Measurements from ENCODE around the gene LEFTY2. TPM values are rescaled to one million over a fixed set of nuclear protein-coding genes. Genes with fewer than 3 reads are reported as not detected.

The LEFTY2 gene
- polyA plus RNA-seq, 12 donors, result 3.0 to 8.0 (median 4.3) TPM; not detected in 2

Other genes starting within 250 kb of the LEFTY2 start
- 100 to 1,000 TPM in 11 of 12 donors, not detected in 1; 154 to 342 (median 227) TPM for gene SRP9, start 163.4 kb downstream of the LEFTY2 start, polyA plus RNA-seq (ENCODE audit: insufficient read length in 12 of 12)
- 10 to 100 TPM in 11 of 12 donors, not detected in 1; 18.5 to 47.9 (median 32.4) TPM for gene EPHX1, start 131.1 kb downstream of the LEFTY2 start, polyA plus RNA-seq (ENCODE audit: insufficient read length in 12 of 12)
- gene TMEM63A, start 58.8 kb downstream of the LEFTY2 start, polyA plus RNA-seq (ENCODE audit: insufficient read length in 12 of 12), result 10 to 100 TPM in 11 of 12 donors, not detected in 1; 15.7 to 48.6 (median 23.1) TPM
- gene LEFTY1, start 52.1 kb downstream of the LEFTY2 start, polyA plus RNA-seq (ENCODE audit: insufficient read length in 12 of 12), result under 1 TPM in 10 of 12 donors, not detected in 2; 0.14 to 0.61 (median 0.37) TPM
- gene PYCR2, start 17.0 kb downstream of the LEFTY2 start, polyA plus RNA-seq (ENCODE audit: insufficient read length in 12 of 12), result 10 to 100 TPM in 11 of 12 donors, not detected in 1; 28.0 to 44.2 (median 32.4) TPM
- gene SDE2, start 58.1 kb upstream of the LEFTY2 start, polyA plus RNA-seq (ENCODE audit: insufficient read length in 12 of 12), result 10 to 100 TPM in 11 of 12 donors, not detected in 1; 11.8 to 17.0 (median 15.0) TPM
- 1,000 to 10,000 TPM in 1 of 12 donors, 100 to 1,000 TPM in 10, not detected in 1; 589 to 1,309 (median 768) TPM for gene H3-3A, start 121.5 kb upstream of the LEFTY2 start, polyA plus RNA-seq (ENCODE audit: insufficient read length in 12 of 12)
- gene ACBD3, start 245.5 kb upstream of the LEFTY2 start, polyA plus RNA-seq (ENCODE audit: insufficient read length in 12 of 12), result 10 to 100 TPM in 11 of 12 donors, not detected in 1; 47.4 to 65.4 (median 53.9) TPM

Measured in muscle of arm (tissue), 12 donors.